DOHH2 (cell line): ENCODE results near the gene CDK16.

Experiments used
- CTCF ChIP-seq: fragments of 200-600 bp; sonication (generic); IDR thresholded peaks from one replicate; pipeline ENCODE4 v1.5.1; 2014; ENCODE audit warnings: antibody characterized with exemption, mild to moderate bottlenecking, low read depth, low read length; ENCODE audit not compliant: poor library complexity, severe bottlenecking
- EZH2phosphoT487 ChIP-seq: fragments of 200-600 bp; sonication (generic); IDR thresholded peaks from 2 replicates; pipeline ENCODE4 v1.6.1; 2017; ENCODE audit warnings: borderline replicate concordance, mild to moderate bottlenecking, antibody characterized with exemption, low read length, moderate library complexity, mixed read lengths

- no peak for TF ChIP-seq CTCF
- TF ChIP-seq EZH2phosphoT487, result no peak
Measured at GRCh38 chrX:47179928-47180255, 38.6 kb upstream of the CDK16 start.
